ENCODE data around the gene MPEG1.

Gene MPEG1

GRCh38 chr11:59171508-59172322 is 41.0 kb downstream of the MPEG1 start, which contains the start of gene DTX4:
TSS of gene DTX4 (plus strand) at chr11:59172132. CDS start at chr11:59172596, 464 bp downstream.
- Histone ChIP-seq H3K9ac (ENCODE audit: low read length in 2 of 2) (peak within 1 kb of the TSS; percentile 50 to 66), H3K4me3 (ENCODE audit: low read length in 2 of 2) (peak within 1 kb of the TSS; percentile 87 to 89), H3K9me3 (ENCODE audit: control insufficient read depth in 2 of 2, low read length in 2 of 2) (no peaks in the 10 kb centered on the region), H3K4me1 (ENCODE audit: control insufficient read depth, insufficient read depth, low read length) (peaks cover 22% of the 10 kb centered on the region), H3K36me3 (ENCODE audit: control insufficient read depth in 2 of 2, insufficient read depth in 2 of 2, low read length in 2 of 2) (no peaks in the 10 kb centered on the region), H3K27ac (ENCODE audit: low read length) (no peak within 1 kb of the TSS), H3K27me3 (ENCODE audit: control insufficient read depth in 1 of 2, insufficient read depth in 2 of 2, low read length in 2 of 2) (peaks cover 0 to 4% of the 10 kb centered on the region in 2 donors)

GRCh38 chr11:59164028-59164427 is 48.7 kb downstream of the MPEG1 start:
- Histone ChIP-seq H3K9me3 (ENCODE audit: control insufficient read depth in 2 of 2, low read length in 2 of 2) (no peaks in the 10 kb centered on the region), H3K4me1 (ENCODE audit: control insufficient read depth, insufficient read depth, low read length) (no peaks in the 10 kb centered on the region), H3K27ac (ENCODE audit: low read length) (no peak overlapping the region), H3K4me3 (ENCODE audit: low read length in 2 of 2) (no peak overlapping the region), H3K36me3 (ENCODE audit: control insufficient read depth in 2 of 2, insufficient read depth in 2 of 2, low read length in 2 of 2) (no peaks in the 10 kb centered on the region), H3K9ac (ENCODE audit: low read length in 2 of 2) (no peak overlapping the region), H3K27me3 (ENCODE audit: control insufficient read depth in 1 of 2, insufficient read depth in 2 of 2, low read length in 2 of 2) (peaks cover 3 to 5% of the 10 kb centered on the region in 2 donors)

Measured in stomach smooth muscle (tissue), 2 donors.